HEK293 (cell line): ENCODE measurements around the gene SP7.

Experiments
- CTCF ChIA-PET: fragments of 350-600 bp; formaldehyde crosslinking; extraction: SDS; loops from one replicate; lab custom pipeline; 2021; ENCODE audit warnings: antibody characterized with exemption; lab: Yijun Ruan, JAX
- POLR2A ChIA-PET: fragments of 300-600 bp; formaldehyde crosslinking; extraction: SDS; loops from one replicate; lab custom pipeline; 2020; ENCODE audit warnings: antibody characterized with exemption, inconsistent platforms; lab: Yijun Ruan, JAX
- H3K27ac ChIP-seq: fragments of 200-500 bp; sonication (Bioruptor generic); 2 replicates; pipeline ENCODE4 v1.5.1; 2014; ENCODE audit warnings: low read depth, low read length, control low read depth, inconsistent platforms; ENCODE audit errors: extremely low read depth
- H3K36me3 ChIP-seq, 2 experiments: fragments of 200-500 bp in 1 of 2; sonication (Bioruptor generic) in 1 of 2; 1 replicate in 1 of 2; 2 replicates in 1 of 2; pipeline ENCODE4 v1.5.1; 2014 to 2017; ENCODE audit warnings: inconsistent platforms in 2 of 2, low read length in 2 of 2; ENCODE audit not compliant: control insufficient read depth in 2 of 2, insufficient read depth in 1 of 2
- H3K4me1 ChIP-seq: fragments of 200-500 bp; sonication (Bioruptor generic); 2 replicates; pipeline ENCODE4 v1.5.1; 2014; ENCODE audit warnings: mild to moderate bottlenecking, low read length, inconsistent platforms; ENCODE audit not compliant: control insufficient read depth, insufficient read depth
- H3K4me3 ChIP-seq: 2 replicates; pipeline ENCODE4 v1.5.1; 2011; ENCODE audit warnings: low read depth, mild to moderate bottlenecking, control low read depth, low read length, moderate library complexity
- H3K9me3 ChIP-seq: fragments of 200-500 bp; sonication (Bioruptor generic); 2 replicates; pipeline ENCODE4 v1.5.1; 2014; ENCODE audit warnings: low read depth, low read length, inconsistent platforms; ENCODE audit not compliant: control insufficient read depth, insufficient read depth
- BCL6B ChIP-seq: fragments of 450-650 bp; formaldehyde crosslinking; IDR thresholded peaks from 2 replicates; pipeline ENCODE4 v1.5.1; 2017; ENCODE audit warnings: missing biosample characterization, missing genetic modification characterization
- GLI4 ChIP-seq: fragments of 450-650 bp; formaldehyde crosslinking; IDR thresholded peaks from 2 replicates; pipeline ENCODE4 v1.5.1; 2016; ENCODE audit warnings: missing biosample characterization, missing genetic modification characterization
- KLF10 ChIP-seq: fragments of 450-650 bp; IDR thresholded peaks from 2 replicates; pipeline ENCODE4 v1.5.1; 2018; ENCODE audit warnings: missing biosample characterization, mild to moderate bottlenecking, missing genetic modification characterization
- KLF9 ChIP-seq: fragments of 450-650 bp; formaldehyde crosslinking; IDR thresholded peaks from 2 replicates; pipeline ENCODE4 v1.5.1; 2016; ENCODE audit warnings: missing biosample characterization, missing genetic modification characterization, low read depth
- MYNN ChIP-seq: fragments of 450-650 bp; formaldehyde crosslinking; IDR thresholded peaks from 2 replicates; pipeline ENCODE4 v1.5.1; 2016; ENCODE audit warnings: missing biosample characterization, missing genetic modification characterization, borderline replicate concordance
- OSR2 ChIP-seq: fragments of 450-650 bp; formaldehyde crosslinking; IDR thresholded peaks from 2 replicates; pipeline ENCODE4 v1.5.1; 2016; ENCODE audit warnings: missing biosample characterization, missing genetic modification characterization
- PRDM1 ChIP-seq: fragments of 450-650 bp; formaldehyde crosslinking; IDR thresholded peaks from 2 replicates; pipeline ENCODE4; 2016; ENCODE audit warnings: missing biosample characterization, missing genetic modification characterization
- SP7 ChIP-seq: fragments of 450-650 bp; formaldehyde crosslinking; IDR thresholded peaks from 2 replicates; pipeline ENCODE4 v1.5.1; 2016; ENCODE audit warnings: missing biosample characterization, missing genetic modification characterization
- YY2 ChIP-seq: fragments of 450-650 bp; formaldehyde crosslinking; IDR thresholded peaks from 2 replicates; pipeline ENCODE4 v1.5.1; 2016; ENCODE audit warnings: missing biosample characterization, missing genetic modification characterization
- ZBTB17 ChIP-seq: fragments of 450-650 bp; formaldehyde crosslinking; IDR thresholded peaks from 2 replicates; pipeline ENCODE4 v1.5.1; 2016; ENCODE audit warnings: missing biosample characterization, missing genetic modification characterization
- ZBTB8A ChIP-seq: fragments of 450-650 bp; formaldehyde crosslinking; IDR thresholded peaks from 2 replicates; pipeline ENCODE4 v1.5.1; 2016; ENCODE audit warnings: missing biosample characterization, missing genetic modification characterization
- ZFP37 ChIP-seq: fragments of 450-650 bp; formaldehyde crosslinking; IDR thresholded peaks from 2 replicates; pipeline ENCODE4 v1.5.1; 2016; ENCODE audit warnings: missing biosample characterization, missing genetic modification characterization
- ZIC2 ChIP-seq: fragments of 450-650 bp; formaldehyde crosslinking; IDR thresholded peaks from 2 replicates; pipeline ENCODE4 v1.5.1; 2016; ENCODE audit warnings: missing biosample characterization, missing genetic modification characterization
- ZNF155 ChIP-seq: fragments of 450-650 bp; formaldehyde crosslinking; IDR thresholded peaks from 2 replicates; pipeline ENCODE4 v1.5.1; 2016; ENCODE audit warnings: missing biosample characterization, missing genetic modification characterization
- ZNF2 ChIP-seq: fragments of 450-650 bp; formaldehyde crosslinking; IDR thresholded peaks from 2 replicates; pipeline ENCODE4 v1.5.1; 2016; ENCODE audit warnings: missing biosample characterization, missing genetic modification characterization
- ZNF501 ChIP-seq: fragments of 450-650 bp; formaldehyde crosslinking; IDR thresholded peaks from 2 replicates; pipeline ENCODE4 v1.5.1; 2016; ENCODE audit warnings: missing biosample characterization, missing genetic modification characterization
- ZNF518A ChIP-seq: fragments of 450-650 bp; formaldehyde crosslinking; conservative IDR thresholded peaks from 2 replicates; pipeline ENCODE4 v1.5.1; 2016; ENCODE audit warnings: low read depth, missing biosample characterization, missing genetic modification characterization
- ZNF558 ChIP-seq: fragments of 450-650 bp; formaldehyde crosslinking; IDR thresholded peaks from 2 replicates; pipeline ENCODE4 v1.5.1; 2016; ENCODE audit warnings: missing biosample characterization, missing genetic modification characterization
- ZNF560 ChIP-seq: fragments of 450-650 bp; formaldehyde crosslinking; IDR thresholded peaks from 2 replicates; pipeline ENCODE4 v1.5.1; 2017; ENCODE audit warnings: missing biosample characterization, missing genetic modification characterization, borderline replicate concordance
- ZNF561 ChIP-seq: fragments of 450-650 bp; IDR thresholded peaks from 2 replicates; pipeline ENCODE4 v1.5.1; 2018; ENCODE audit warnings: missing biosample characterization, missing genetic modification characterization, borderline replicate concordance
- ZNF600 ChIP-seq: fragments of 450-650 bp; formaldehyde crosslinking; IDR thresholded peaks from 2 replicates; pipeline ENCODE4 v1.5.1; 2016; ENCODE audit warnings: missing biosample characterization, missing genetic modification characterization
- ZNF629 ChIP-seq: fragments of 450-650 bp; formaldehyde crosslinking; IDR thresholded peaks from 2 replicates; pipeline ENCODE4 v1.5.1; 2017; ENCODE audit warnings: missing biosample characterization, missing genetic modification characterization
- ZNF658 ChIP-seq: fragments of 450-650 bp; formaldehyde crosslinking; IDR thresholded peaks from 2 replicates; pipeline ENCODE4; 2016; ENCODE audit warnings: missing biosample characterization, missing genetic modification characterization
- ZNF701 ChIP-seq: fragments of 450-650 bp; formaldehyde crosslinking; IDR thresholded peaks from 2 replicates; pipeline ENCODE4 v1.5.1; 2016; ENCODE audit warnings: missing biosample characterization, missing genetic modification characterization
- ZNF76 ChIP-seq: fragments of 450-650 bp; formaldehyde crosslinking; IDR thresholded peaks from 2 replicates; pipeline ENCODE4; 2016; ENCODE audit warnings: low read depth, missing biosample characterization, missing genetic modification characterization, borderline replicate concordance
- ZNF777 ChIP-seq: fragments of 450-650 bp; formaldehyde crosslinking; IDR thresholded peaks from 2 replicates; pipeline ENCODE4 v1.5.1; 2017; ENCODE audit warnings: missing biosample characterization, missing genetic modification characterization, borderline replicate concordance
- ZNF843 ChIP-seq: fragments of 450-650 bp; formaldehyde crosslinking; IDR thresholded peaks from 2 replicates; pipeline ENCODE4 v1.5.1; 2016; ENCODE audit warnings: missing biosample characterization, missing genetic modification characterization
- TF ChIP-seq, protein P1 (sequence below): fragments of 450-650 bp; formaldehyde crosslinking; IDR thresholded peaks from 2 replicates; pipeline ENCODE4 v1.5.1; 2017; ENCODE audit warnings: missing biosample characterization, missing genetic modification characterization
- TF ChIP-seq, protein P2 (sequence below): fragments of 450-650 bp; formaldehyde crosslinking; IDR thresholded peaks from 2 replicates; pipeline ENCODE4 v1.5.1; 2016; ENCODE audit warnings: missing biosample characterization, missing genetic modification characterization

Gene SP7

DNA sequence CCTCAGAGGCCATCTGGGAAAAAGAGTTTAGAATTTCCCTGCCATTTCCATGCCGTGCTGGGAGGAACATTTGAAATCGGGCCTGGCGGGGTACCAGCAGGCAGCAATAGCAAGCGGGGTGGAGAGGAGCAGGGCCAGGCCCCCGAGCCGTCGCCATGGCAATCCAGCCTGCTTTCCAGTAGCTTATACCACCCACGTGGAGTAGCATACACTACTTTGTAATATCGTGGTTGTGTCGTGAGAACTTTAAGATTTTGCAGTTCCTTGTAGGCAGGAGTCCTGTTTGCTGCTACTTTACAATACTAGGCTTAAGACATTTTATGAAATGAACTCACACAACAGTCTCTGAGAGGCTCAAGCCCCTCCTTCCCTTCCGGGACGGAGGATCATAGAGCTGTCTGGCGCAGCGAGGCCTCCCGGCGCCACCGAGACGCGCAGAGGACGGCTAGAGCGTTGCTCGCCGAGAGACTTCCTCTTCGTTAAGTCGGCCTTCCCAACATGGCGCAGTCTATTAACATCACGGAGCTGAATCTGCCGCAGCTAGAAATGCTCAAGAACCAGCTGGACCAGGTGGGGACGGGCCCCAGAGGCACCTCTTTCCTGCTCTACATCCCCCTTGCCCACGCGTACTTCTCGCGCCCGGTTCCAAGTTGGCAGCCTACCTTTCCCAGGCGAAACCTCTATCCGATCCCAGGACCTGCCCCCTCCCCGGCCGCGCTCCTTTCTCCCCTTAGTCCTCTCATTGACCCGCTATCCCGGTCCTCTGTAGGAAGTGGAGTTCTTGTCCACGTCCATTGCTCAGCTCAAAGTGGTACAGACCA lies 40.9 kb downstream of the SP7 start, which contains the start of gene PFDN5:
TSS of gene PFDN5 (plus strand) at position 473 of the 821 bp plus-strand sequence. CDS start at position 499, 26 bp downstream.
- CTCF ChIA-PET: interaction anchor here (0.6 to 3.7 kb wide), 12 partner anchors 9 to 211 kb away, joined by 3 to 24 read pairs (median 4); partner anchors contain the start of gene AAAS
- TF ChIP-seq ZNF843 (no peak; the same call in 1 of the 2 replicates), ZNF658 (tag by site-specific recombination) (no peak), SP7 (peak; percentile 79), ZFP37 (tag by site-specific recombination) (peak; percentile 85; the same call in 1 of the 2 replicates), MYNN (tag by site-specific recombination) (0 out of 2 replicates have a peak, but pooled peaks have one; percentile 27), OSR2 (tag by site-specific recombination) (0 out of 2 replicates have a peak, but pooled peaks have one; percentile 18), KLF10 (tag by site-specific recombination) (peak; percentile 57; the same call in 1 of the 2 replicates), ZBTB17 (tag by site-specific recombination) (peak; percentile 92), ZNF501 (tag by site-specific recombination) (peak; percentile 93), ZNF518A (tag by site-specific recombination) (peak; percentile 83), ZNF76 (peak; percentile 78), YY2 (tag by site-specific recombination) (peak; percentile 90), KLF9 (tag by site-specific recombination) (no peak), ZBTB8A (peak; percentile 26; the same call in 1 of the 2 replicates), ZNF560 (tag by site-specific recombination) (no peak), BCL6B (tag by site-specific recombination) (no peak), ZIC2 (tag by site-specific recombination) (no peak), ZNF561 (tag by site-specific recombination) (0 out of 2 replicates have a peak, but pooled peaks have one; percentile 59), ZNF701 (no peak), ZNF600 (tag by site-specific recombination) (peak; percentile 64; the same call in 1 of the 2 replicates), ZNF777 (no peak), ZNF629 (tag by site-specific recombination) (peak; percentile 78), ZNF558 (no peak), ZNF2 (tag by site-specific recombination) (peak; percentile 76; the same call in 1 of the 2 replicates), ZNF155 (tag by site-specific recombination) (no peak), PRDM1 (peak; percentile 35; the same call in 1 of the 2 replicates), GLI4 (peak; percentile 49; the same call in 1 of the 2 replicates)
- TF ChIP-seq, protein P1, sequence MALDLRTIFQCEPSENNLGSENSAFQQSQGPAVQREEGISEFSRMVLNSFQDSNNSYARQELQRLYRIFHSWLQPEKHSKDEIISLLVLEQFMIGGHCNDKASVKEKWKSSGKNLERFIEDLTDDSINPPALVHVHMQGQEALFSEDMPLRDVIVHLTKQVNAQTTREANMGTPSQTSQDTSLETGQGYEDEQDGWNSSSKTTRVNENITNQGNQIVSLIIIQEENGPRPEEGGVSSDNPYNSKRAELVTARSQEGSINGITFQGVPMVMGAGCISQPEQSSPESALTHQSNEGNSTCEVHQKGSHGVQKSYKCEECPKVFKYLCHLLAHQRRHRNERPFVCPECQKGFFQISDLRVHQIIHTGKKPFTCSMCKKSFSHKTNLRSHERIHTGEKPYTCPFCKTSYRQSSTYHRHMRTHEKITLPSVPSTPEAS (tag by site-specific recombination): 0 out of 2 replicates have a peak, but pooled peaks have one; percentile 15
- TF ChIP-seq, protein P2, sequence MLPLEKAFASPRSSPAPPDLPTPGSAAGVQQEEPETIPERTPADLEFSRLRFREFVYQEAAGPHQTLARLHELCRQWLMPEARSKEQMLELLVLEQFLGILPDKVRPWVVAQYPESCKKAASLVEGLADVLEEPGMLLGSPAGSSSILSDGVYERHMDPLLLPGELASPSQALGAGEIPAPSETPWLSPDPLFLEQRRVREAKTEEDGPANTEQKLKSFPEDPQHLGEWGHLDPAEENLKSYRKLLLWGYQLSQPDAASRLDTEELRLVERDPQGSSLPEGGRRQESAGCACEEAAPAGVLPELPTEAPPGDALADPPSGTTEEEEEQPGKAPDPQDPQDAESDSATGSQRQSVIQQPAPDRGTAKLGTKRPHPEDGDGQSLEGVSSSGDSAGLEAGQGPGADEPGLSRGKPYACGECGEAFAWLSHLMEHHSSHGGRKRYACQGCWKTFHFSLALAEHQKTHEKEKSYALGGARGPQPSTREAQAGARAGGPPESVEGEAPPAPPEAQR: no peak

More for the DNA sequence above, 40.9 kb downstream of the SP7 start, which contains the start of gene PFDN5:
- H3K27ac ChIP-seq: peak within 1 kb of the TSS; percentile 61
- POLR2A ChIA-PET: interaction anchor here (0.6 to 1.9 kb wide), 25 partner anchors 10 to 380 kb away, joined by 3 to 30 read pairs (median 4); partner anchors contain the start of genes AAAS, ATP5MC2, CSAD and ESPL1
- peaks cover 4% of the 10 kb centered on the region for H3K4me1 ChIP-seq
- peaks cover 41 to 66% of the 10 kb centered on the region in 2 experiments for H3K36me3 ChIP-seq
- H3K9me3 ChIP-seq: no peaks in the 10 kb centered on the region
- peak within 1 kb of the TSS; percentile 73 for H3K4me3 ChIP-seq
